SK-N-SH treated with all-trans-retinoic acid at 6 μM for 48 hours (cell line): ENCODE measurements around the gene GRM3.

ENCODE experiments used
- ARNTL ChIP-seq: fragments of 450-650 bp; formaldehyde crosslinking; IDR thresholded peaks from 2 replicates; pipeline ENCODE4 v1.5.0; 2020; ENCODE audit warnings: low read depth, mild to moderate bottlenecking, moderate library complexity, borderline replicate concordance
- ESRRG ChIP-seq: fragments of 250-450 bp; sonication (Bioruptor Pico); IDR thresholded peaks from 2 replicates; pipeline ENCODE4 v1.6.1; 2021; ENCODE audit warnings: mild to moderate bottlenecking
- GLIS3 ChIP-seq: fragments of 250-450 bp; sonication (Bioruptor Pico); IDR thresholded peaks from 2 replicates; pipeline ENCODE4 v1.5.0; 2020; ENCODE audit warnings: mild to moderate bottlenecking, moderate library complexity
- PPARA ChIP-seq: fragments of 250-450 bp; sonication (Bioruptor Pico); IDR thresholded peaks from 2 replicates; pipeline ENCODE4 v1.5.0; 2020; ENCODE audit warnings: mild to moderate bottlenecking, borderline replicate concordance
- RARB ChIP-seq: fragments of 250-450 bp; sonication (Bioruptor Pico); IDR thresholded peaks from 2 replicates; pipeline ENCODE4 v1.8.0; 2021; ENCODE audit warnings: mild to moderate bottlenecking, moderate library complexity
- SNAI2 ChIP-seq: fragments of 250-450 bp; sonication (Bioruptor Pico); IDR thresholded peaks from 2 replicates; pipeline ENCODE4 v1.5.0; 2020; ENCODE audit warnings: mild to moderate bottlenecking, moderate library complexity
- ZC3H10 ChIP-seq: fragments of 250-450 bp; sonication (Bioruptor Pico); IDR thresholded peaks from 2 replicates; pipeline ENCODE4 v1.5.1; 2021; ENCODE audit warnings: mild to moderate bottlenecking, moderate library complexity
- TF ChIP-seq, protein P1 (sequence below): fragments of 250-450 bp; sonication (Bioruptor Pico); IDR thresholded peaks from 2 replicates; pipeline ENCODE4 v1.8.0; 2021; ENCODE audit warnings: low read depth, mild to moderate bottlenecking, moderate library complexity, borderline replicate concordance
- TF ChIP-seq, protein P2 (sequence below): fragments of 250-450 bp; sonication (Bioruptor Pico); IDR thresholded peaks from 2 replicates; pipeline ENCODE4 v1.5.0; 2020; ENCODE audit warnings: mild to moderate bottlenecking, moderate library complexity
- TF ChIP-seq, protein P3 (sequence below): fragments of 250-450 bp; sonication (Bioruptor Pico); IDR thresholded peaks from 2 replicates; pipeline ENCODE4 v1.5.1; 2021; ENCODE audit warnings: mild to moderate bottlenecking, moderate library complexity

DNA sequence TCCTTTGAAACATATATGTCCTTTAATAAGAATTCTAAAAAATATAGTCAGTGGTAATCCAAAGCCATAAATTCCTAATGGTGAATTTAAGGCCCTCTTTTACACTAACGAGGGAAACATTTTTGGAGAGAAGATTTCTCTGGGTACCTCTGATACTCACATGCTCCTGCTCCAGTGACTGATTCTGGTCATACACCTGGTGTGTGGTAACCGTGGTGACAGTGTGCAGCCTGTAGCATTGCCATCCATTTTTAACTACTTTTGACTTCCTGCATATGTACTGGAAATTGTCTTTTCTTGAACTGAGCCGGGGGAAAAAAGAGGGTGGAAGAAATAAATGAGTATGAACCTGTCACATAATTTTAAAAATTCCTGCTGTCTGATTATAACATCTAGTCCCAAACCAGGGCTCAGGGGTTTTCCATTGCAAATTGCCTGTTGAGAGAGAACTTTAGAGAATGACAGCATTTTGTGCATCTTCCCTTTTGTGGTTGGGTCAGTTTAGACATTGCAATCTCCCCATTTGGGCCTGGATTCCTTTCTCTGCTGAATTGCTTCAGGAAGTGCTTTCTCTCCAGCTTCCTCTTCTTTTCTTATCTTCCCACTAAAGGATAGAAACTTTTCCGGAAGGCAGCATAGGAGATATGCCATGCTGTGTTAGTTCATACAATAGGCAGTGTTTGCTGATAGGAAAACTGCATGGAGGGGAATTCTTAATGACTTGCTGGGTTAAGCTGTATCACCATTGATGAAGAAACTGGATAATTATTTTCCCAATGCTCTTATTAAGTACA lies 125.5 kb downstream of the GRM3 start:
- TF ChIP-seq RARB (CRISPR knock-in tag): no peak
- TF ChIP-seq ESRRG (CRISPR knock-in tag): no peak
- TF ChIP-seq, protein P1, sequence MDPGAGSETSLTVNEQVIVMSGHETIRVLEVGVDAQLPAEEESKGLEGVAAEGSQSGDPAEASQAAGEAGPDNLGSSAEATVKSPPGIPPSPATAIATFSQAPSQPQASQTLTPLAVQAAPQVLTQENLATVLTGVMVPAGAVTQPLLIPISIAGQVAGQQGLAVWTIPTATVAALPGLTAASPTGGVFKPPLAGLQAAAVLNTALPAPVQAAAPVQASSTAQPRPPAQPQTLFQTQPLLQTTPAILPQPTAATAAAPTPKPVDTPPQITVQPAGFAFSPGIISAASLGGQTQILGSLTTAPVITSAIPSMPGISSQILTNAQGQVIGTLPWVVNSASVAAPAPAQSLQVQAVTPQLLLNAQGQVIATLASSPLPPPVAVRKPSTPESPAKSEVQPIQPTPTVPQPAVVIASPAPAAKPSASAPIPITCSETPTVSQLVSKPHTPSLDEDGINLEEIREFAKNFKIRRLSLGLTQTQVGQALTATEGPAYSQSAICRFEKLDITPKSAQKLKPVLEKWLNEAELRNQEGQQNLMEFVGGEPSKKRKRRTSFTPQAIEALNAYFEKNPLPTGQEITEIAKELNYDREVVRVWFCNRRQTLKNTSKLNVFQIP: no peak
- TF ChIP-seq PPARA (CRISPR knock-in tag): no peak
- no peak for TF ChIP-seq ZC3H10 (CRISPR knock-in tag)
- TF ChIP-seq GLIS3 (CRISPR knock-in tag): no peak
- TF ChIP-seq, protein P2, sequence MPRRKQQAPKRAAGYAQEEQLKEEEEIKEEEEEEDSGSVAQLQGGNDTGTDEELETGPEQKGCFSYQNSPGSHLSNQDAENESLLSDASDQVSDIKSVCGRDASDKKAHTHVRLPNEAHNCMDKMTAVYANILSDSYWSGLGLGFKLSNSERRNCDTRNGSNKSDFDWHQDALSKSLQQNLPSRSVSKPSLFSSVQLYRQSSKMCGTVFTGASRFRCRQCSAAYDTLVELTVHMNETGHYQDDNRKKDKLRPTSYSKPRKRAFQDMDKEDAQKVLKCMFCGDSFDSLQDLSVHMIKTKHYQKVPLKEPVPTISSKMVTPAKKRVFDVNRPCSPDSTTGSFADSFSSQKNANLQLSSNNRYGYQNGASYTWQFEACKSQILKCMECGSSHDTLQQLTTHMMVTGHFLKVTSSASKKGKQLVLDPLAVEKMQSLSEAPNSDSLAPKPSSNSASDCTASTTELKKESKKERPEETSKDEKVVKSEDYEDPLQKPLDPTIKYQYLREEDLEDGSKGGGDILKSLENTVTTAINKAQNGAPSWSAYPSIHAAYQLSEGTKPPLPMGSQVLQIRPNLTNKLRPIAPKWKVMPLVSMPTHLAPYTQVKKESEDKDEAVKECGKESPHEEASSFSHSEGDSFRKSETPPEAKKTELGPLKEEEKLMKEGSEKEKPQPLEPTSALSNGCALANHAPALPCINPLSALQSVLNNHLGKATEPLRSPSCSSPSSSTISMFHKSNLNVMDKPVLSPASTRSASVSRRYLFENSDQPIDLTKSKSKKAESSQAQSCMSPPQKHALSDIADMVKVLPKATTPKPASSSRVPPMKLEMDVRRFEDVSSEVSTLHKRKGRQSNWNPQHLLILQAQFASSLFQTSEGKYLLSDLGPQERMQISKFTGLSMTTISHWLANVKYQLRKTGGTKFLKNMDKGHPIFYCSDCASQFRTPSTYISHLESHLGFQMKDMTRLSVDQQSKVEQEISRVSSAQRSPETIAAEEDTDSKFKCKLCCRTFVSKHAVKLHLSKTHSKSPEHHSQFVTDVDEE (CRISPR knock-in tag): no peak
- TF ChIP-seq ARNTL (CRISPR knock-in tag): no peak
- no peak for TF ChIP-seq SNAI2 (CRISPR knock-in tag)
- TF ChIP-seq, protein P3, sequence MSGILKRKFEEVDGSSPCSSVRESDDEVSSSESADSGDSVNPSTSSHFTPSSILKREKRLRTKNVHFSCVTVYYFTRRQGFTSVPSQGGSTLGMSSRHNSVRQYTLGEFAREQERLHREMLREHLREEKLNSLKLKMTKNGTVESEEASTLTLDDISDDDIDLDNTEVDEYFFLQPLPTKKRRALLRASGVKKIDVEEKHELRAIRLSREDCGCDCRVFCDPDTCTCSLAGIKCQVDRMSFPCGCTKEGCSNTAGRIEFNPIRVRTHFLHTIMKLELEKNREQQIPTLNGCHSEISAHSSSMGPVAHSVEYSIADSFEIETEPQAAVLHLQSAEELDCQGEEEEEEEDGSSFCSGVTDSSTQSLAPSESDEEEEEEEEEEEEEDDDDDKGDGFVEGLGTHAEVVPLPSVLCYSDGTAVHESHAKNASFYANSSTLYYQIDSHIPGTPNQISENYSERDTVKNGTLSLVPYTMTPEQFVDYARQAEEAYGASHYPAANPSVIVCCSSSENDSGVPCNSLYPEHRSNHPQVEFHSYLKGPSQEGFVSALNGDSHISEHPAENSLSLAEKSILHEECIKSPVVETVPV (CRISPR knock-in tag): no peak
